Kidney epithelial cell (primary cell): ENCODE results near the gene PPP2R2C. TPM values are rescaled to one million over a fixed set of nuclear protein-coding genes. Genes with fewer than 3 reads are reported as not detected.

Experiments
- DNase-seq: peaks from one replicate; pipeline ENCODE4 v3.0.0-alpha.2; 2010; ENCODE audit warnings: low read depth
- H3K27me3 ChIP-seq: 2 replicates; pipeline ENCODE4 v1.6.0; 2011; ENCODE audit warnings: low read length; ENCODE audit not compliant: control insufficient read depth, insufficient read depth
- H3K36me3 ChIP-seq: 2 replicates; pipeline ENCODE4 v1.5.1; 2011; ENCODE audit warnings: low read length; ENCODE audit not compliant: control insufficient read depth, insufficient read depth
- H3K4me3 ChIP-seq: 2 replicates; pipeline ENCODE4 v1.5.1; 2011; ENCODE audit warnings: low read depth, mild to moderate bottlenecking, control low read depth, low read length
- CTCF ChIP-seq: IDR thresholded peaks from 2 replicates; pipeline ENCODE4 v1.5.1; 2011; ENCODE audit warnings: mild to moderate bottlenecking, moderate library complexity, low read length, control low read depth, inconsistent platforms; ENCODE audit not compliant: insufficient read depth, poor library complexity, severe bottlenecking
- total RNA-seq: library from RNA; depleted of rRNA; stranded (reverse); fragments of >200 nt; gene quantifications from 2 replicates; pipeline ENCODE4 v1.2.3, GENCODE V29; 2015

The PPP2R2C gene
- total RNA-seq, 1 donor from 2014 or later, result not detected

- peaks cover 3% of the 10 kb centered on the region for H3K27me3 ChIP-seq
- no peaks in the 10 kb centered on the region for H3K36me3 ChIP-seq
- no peak for DNase-seq
- no peak overlapping the region for H3K4me3 ChIP-seq
- no peak for TF ChIP-seq CTCF
These were observed 11.5 kb downstream of the PPP2R2C start for GRCh38 chr4:6460876-6461275.

GRCh38 chr4:6458528-6458927 is 13.9 kb downstream of the PPP2R2C start:
- no peak for TF ChIP-seq CTCF
- DNase-seq, result no peak
- no peak overlapping the region for H3K4me3 ChIP-seq
- no peaks in the 10 kb centered on the region for H3K36me3 ChIP-seq
- peaks cover 10% of the 10 kb centered on the region for H3K27me3 ChIP-seq

GRCh38 chr4:6456450-6456849 is 16.0 kb downstream of the PPP2R2C start:
- Histone ChIP-seq H3K27me3 (peaks cover 16% of the 10 kb centered on the region), H3K4me3 (no peak overlapping the region), H3K36me3 (no peaks in the 10 kb centered on the region)
- TF ChIP-seq CTCF, result no peak
- no peak for DNase-seq

- no peaks in the 10 kb centered on the region for H3K36me3 ChIP-seq
- no peak for TF ChIP-seq CTCF
- peaks cover 18% of the 10 kb centered on the region for H3K27me3 ChIP-seq
- no peak for DNase-seq
- H3K4me3 ChIP-seq, result no peak overlapping the region
These were observed 18.1 kb downstream of the PPP2R2C start for GRCh38 chr4:6454112-6454910.

- Histone ChIP-seq H3K27me3 (peaks cover 18% of the 10 kb centered on the region), H3K4me3 (no peak overlapping the region), H3K36me3 (no peaks in the 10 kb centered on the region)
- no peak for DNase-seq
- TF ChIP-seq CTCF, result no peak
These were observed 18.8 kb downstream of the PPP2R2C start for GRCh38 chr4:6453688-6453990.

- Histone ChIP-seq H3K36me3 (no peaks in the 10 kb centered on the region), H3K27me3 (peaks cover 23% of the 10 kb centered on the region), H3K4me3 (no peak overlapping the region)
- no peak for TF ChIP-seq CTCF
- no peak for DNase-seq
These were observed 19.3 kb downstream of the PPP2R2C start for GRCh38 chr4:6452897-6453687.
